ENCODE results near the gene CFB.
"Not testable (repeated sequence)": the region's sequence is repeated elsewhere in the genome, so short reads cannot be mapped to it uniquely, and the experiment has no call there.

CFB gene

DNA sequence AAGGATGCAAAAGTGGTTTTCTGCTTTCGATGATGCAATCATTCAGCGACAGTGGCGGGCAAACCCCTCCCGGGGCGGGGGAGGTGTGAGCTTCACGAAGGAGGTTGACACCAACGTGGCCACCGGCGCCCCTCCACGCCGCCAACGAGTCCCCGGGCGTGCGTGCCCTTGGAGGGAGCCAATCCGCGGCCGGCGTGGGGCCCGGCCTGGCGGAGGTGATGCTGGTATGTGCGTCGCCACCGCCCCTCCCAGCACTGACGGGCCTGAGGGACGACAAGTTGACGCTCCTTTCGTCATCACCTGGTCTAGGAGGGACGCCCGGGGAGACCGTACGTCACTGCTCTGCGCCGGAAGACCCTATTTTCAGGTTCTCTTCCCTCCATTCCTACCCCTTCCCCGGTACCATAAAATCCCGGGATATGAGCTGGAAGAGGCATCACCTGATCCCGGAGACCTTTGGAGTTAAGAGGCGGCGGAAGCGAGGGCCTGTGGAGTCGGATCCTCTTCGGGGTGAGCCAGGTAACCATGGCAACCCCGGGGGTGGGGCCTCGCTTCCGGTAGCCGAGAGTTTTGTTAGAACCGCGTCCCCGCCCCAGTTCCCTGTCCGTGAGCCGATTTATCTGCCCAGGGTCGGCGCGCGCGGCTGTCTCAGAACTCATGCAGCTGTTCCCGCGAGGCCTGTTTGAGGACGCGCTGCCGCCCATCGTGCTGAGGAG lies 26.3 kb downstream of the CFB start, which contains the start of gene DXO:
DXO (minus strand) TSS at position 146 of the 716 bp plus-strand sequence. CDS start 463 bp downstream, outside the sequence.
- DNase-seq = peak; percentile 99

DNA sequence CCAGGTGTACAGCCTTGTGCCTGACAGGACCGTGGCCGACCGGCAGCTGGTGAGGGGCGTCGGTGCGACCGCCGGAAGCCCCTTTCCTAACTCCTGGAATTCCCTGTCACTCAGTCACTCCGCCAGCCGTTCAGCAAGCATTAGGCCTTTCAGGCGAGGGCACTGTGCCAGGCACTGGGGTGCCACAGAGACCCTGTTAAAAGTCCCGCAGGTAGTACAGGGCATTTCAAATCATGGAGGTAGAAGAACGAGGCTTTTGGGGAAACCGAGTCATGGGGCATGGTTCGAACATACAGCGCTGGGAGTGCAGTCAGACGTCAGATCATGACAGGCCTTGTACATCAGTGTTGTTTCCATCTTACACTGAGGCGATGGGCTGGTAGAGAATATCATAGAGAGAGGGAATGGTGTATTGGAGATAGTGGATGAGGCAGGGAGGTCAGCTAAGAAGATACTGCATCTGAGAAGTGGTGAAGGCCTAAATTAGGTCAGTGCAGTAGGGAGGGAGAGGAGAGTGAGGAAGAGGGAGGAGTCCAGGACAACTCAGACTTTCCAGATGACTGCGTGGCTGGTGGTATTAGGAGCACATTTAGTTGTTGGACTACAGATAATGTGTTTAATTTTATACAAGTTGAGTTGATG lies 26.9 kb downstream of the CFB start:
- no peak for DNase-seq

DNA sequence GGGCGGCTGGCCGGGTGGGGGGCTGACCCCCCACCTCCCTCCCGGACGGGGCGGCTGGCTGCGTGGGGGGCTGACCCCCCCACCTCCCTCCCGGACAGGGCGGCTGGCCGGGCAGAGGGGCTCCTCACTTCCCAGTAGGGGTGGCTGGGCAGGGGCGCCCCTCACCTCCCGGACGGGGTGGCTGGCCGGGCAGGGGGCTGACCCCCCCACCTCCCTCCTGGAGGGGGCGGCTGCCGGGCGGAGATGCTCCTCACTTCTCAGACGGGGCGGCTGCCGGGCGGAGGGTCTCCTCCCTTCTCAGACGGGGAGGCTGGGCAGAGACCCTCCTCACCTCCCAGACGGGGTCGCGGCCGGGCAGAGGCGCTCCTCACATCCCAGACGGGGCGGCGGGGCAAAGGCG lies 30.2 kb downstream of the CFB start:
- DNase-seq = not testable (repeated sequence)

DNA sequence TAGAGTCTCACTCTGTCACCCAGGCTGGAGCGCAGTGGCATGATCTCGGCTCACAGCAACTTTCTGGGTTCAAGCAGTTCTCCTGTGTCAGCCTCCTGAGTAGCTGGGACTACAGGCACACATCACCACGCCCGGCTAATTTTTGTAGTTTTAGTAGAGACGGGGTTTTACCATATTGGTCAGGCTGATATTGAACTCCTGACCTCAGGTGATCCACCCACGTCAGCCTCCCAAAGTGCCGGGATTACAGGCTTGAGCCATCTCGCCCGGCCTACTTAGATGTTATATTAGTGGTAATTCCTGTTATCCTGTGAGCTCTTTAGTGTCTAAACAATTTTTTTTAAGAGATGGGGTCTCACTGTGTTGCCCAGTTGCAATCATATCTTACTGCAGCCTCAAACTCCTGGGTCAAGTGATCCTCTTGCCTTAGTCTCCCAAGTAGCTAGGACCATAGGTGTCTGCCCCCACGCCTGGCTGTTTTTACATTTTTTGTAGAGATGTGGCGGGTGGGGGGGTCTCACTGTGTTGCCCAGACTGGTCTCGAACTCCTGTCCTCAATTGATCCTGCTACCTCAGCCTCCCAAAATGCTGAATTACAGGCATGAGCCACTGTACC lies 32.0 kb downstream of the CFB start:
- DNase-seq = no peak

DNA sequence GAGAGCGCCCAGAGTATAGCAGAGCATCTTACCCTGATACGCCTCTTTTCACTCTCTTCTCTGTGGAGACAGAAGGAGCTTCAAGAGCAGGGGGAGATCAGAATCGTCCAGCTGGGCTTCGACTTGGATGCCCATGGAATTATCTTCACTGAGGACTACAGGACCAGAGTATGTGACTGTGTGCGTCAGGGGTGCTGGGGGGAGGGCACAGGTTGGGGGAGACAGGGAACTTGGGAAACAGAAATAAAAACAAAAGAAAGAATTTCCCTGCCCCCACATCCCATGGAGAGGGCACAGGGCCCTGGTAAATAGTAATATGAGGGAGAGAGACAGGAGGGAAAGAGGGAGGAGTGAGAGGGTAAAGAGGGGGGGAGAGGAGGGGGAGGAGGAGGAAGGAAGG lies 32.9 kb downstream of the CFB start:
- no peak for DNase-seq

DNA sequence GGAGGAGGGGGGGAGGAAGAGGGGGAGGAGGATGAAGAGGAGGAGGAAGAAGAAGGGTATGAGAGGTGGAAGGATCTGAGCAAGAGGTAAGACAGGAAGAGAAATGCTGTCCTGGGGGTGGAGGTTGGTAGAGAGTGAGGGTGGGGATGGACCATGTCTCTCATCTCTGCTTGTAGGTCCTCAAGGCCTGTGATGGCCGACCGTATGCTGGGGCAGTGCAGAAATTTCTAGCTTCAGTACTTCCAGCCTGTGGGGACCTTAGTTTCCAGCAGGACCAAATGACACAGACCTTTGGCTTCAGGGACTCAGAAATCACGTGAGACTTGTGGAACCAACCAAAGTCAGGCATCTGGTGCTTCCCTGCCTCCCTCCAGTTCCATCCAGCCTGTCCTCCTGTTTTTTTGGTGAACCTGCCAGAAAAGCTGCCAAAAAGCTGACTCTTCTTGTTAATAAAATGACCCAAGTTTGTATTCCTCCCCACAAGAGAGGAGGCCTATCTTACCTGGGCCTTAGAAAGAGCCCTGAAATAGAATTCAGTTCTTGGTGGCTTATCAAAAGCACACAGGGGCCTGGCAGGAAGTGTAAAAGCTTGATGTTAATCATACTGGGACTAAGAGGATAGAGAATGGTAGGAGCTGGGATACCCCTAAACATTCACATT lies 33.5 kb downstream of the CFB start:
- no peak for DNase-seq

DNA sequence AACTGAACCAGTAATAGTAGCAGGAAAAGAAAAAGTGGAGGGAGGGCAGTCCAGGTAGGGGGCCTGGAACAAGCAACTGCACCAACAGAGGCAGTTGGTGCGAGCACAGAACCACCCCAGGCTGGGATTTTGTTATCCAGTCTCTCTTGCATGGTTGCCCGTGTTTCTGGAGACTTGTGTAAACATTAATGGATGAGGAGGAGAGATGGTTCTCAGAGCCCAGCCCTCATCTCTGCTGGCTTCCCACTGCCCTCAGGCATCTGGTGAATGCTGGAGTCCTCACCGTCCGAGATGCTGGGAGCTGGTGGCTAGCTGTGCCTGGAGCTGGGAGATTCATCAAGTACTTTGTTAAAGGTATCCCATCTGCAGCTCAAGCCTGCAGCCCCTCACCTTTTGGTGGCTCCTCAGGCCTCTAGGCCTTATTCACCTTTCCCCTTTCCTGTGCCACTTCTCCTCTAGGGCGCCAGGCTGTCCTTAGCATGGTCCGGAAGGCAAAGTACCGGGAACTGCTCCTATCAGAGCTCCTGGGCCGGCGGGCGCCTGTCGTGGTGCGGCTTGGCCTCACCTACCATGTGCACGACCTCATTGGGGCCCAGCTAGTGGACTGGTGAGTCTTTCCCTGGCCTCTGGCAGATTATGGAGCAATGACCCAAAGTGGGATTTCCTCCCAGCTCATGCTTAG lies 34.4 kb downstream of the CFB start:
- not testable (repeated sequence) for DNase-seq

DNA sequence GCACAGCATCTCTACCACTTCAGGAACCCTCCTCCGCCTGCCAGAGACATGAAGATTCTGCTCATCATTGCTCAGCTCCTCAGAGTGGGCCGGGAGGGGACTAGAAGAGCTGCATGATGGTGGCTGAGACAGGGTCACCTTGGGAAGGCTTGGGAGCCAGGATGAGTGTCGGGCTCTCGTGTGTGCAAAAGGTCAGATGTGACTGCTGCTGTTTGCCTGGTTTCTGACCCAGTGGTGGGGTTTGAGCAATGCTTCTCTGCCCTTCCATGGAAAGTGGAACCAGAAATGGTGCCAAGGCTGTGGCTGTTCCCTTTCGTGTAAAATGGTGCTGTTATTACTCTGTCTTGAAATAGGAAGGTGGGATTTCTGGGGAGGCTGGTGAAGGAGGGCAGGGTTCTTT lies 35.1 kb downstream of the CFB start:
- not testable (repeated sequence) for DNase-seq

DNA sequence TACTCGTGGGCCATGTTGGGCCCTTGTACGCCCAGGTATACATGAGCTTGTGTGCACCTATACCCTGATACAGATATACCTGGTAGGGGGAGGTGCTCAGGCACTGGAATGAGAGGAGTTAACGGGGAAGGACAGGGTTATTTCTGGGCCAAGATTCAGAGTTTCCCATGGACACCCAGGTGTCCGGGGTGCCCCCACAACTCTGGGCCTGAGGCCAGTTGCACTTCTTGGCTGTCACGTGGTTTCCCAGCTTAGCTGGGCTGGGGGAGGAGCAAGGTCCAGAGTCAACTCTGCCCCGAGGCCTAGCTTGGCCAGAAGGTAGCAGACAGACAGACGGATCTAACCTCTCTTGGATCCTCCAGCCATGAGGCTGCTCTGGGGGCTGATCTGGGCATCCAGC lies 35.8 kb downstream of the CFB start, which contains the start of gene C4A:
C4A (plus strand) TSS at position 314 of the 400 bp plus-strand sequence; CDS start at position 365, 51 bp downstream.
- DNase-seq = not testable (repeated sequence)

DNA sequence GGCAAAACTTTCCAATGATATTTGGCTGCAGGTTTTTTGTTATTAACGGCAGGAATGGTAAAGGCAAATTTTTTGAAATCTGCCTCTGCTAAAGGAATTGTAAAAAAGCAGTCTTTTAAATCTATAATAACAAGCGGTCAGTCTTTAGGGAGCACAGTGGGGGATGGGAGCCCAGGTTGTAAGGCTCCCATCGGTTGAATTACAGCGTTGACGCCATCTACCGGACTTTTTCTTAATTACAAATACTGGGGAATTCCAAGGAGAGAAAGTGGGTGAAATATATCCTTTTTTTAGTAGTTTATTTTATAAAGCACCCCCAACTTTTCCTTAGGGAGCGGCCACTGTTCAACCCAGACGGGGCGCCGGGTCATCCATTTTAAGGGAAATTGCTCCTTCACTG lies 43.5 kb downstream of the CFB start:
- DNase-seq = not testable (repeated sequence)

DNA sequence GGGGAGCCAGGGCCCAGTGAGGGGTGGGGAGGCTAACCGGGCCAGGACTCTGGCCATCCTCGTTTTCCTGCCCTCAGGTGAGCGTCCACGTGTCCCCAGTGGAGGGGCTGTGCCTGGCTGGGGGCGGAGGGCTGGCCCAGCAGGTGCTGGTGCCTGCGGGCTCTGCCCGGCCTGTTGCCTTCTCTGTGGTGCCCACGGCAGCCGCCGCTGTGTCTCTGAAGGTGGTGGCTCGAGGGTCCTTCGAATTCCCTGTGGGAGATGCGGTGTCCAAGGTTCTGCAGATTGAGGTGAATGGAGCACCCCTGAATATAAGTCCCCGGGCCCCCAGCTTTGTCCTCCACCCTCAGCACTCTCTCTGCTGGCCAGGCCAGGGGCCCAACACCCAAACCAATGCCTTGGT lies 48.5 kb downstream of the CFB start:
- DNase-seq = not testable (repeated sequence)

DNA sequence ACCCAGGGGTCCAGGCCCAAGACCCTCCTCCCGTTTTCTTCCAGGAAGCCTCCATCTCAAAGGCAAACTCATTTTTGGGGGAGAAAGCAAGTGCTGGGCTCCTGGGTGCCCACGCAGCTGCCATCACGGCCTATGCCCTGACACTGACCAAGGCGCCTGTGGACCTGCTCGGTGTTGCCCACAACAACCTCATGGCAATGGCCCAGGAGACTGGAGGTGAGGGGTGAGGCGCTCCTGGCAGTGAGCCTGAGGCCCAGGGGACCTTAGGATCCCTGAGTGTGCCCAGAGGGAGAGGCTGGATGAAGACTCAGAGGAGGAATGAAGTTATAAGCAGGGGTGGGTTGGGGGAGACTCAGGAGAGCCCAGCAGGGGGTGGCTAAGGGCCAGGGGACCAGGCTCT lies 50.5 kb downstream of the CFB start:
- not testable (repeated sequence) for DNase-seq
